ENCODE measurements around the gene UCHL1. TPM values are rescaled to one million over a fixed set of nuclear protein-coding genes. Genes with fewer than 3 reads are reported as not detected.
"Not testable (repeated sequence)": the region's sequence is repeated elsewhere in the genome, so short reads cannot be mapped to it uniquely, and the experiment has no call there.

UCHL1 gene
- total and polyA plus RNA-seq, 10 of the 15 experiments (the other 5 are each of a cell fraction or from before 2014, with no cell fraction given), result 0.29 to 178 (median 125) TPM

DNA sequence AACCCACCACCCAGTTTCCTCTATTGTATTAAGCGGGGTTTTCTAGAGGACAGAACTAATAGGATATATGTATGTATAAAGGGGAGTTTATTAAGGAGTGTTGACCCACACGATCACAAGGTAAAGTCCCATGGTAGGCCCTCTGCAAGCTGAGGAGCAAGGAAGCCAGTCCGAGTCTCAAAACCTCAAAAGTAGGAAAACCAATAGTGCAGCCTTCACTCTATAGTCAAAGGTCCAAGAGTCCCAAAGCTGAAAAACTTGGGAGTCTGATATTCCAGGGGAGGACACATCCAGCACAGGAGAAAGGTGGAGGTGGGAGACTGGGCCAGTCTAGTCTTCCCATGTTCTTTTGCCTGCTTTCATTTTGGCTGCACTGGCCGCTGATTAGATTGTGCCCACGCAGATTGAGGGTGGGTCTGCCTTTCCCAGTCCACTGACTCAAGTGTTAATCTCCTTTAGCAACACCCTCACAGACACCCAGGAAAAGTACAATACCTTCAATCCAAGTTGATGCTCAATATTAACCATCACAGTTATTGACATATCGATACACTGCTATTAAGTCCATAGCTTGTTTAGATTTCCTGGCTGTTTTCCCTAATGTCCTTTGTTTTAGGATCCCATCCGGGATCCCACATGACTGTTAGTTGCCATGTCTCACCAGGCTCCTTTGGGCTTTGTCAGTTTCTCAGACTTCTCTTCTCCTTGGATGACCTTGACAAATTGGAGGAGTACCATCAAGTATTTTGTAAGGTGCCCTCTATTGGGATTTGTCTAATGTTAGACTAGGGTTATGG lies 12.2 kb downstream of the UCHL1 start (continued):
- no peak for TF ChIP-seq GATAD2B (conservative IDR thresholded peaks at IDR 0.05; ENCODE audit: low read depth)
- TF ChIP-seq, protein P1, sequence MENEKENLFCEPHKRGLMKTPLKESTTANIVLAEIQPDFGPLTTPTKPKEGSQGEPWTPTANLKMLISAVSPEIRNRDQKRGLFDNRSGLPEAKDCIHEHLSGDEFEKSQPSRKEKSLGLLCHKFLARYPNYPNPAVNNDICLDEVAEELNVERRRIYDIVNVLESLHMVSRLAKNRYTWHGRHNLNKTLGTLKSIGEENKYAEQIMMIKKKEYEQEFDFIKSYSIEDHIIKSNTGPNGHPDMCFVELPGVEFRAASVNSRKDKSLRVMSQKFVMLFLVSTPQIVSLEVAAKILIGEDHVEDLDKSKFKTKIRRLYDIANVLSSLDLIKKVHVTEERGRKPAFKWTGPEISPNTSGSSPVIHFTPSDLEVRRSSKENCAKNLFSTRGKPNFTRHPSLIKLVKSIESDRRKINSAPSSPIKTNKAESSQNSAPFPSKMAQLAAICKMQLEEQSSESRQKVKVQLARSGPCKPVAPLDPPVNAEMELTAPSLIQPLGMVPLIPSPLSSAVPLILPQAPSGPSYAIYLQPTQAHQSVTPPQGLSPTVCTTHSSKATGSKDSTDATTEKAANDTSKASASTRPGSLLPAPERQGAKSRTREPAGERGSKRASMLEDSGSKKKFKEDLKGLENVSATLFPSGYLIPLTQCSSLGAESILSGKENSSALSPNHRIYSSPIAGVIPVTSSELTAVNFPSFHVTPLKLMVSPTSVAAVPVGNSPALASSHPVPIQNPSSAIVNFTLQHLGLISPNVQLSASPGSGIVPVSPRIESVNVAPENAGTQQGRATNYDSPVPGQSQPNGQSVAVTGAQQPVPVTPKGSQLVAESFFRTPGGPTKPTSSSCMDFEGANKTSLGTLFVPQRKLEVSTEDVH (IDR thresholded peaks at IDR 0.05; ENCODE audit: low read depth, partially characterized antibody), result no peak
- TF ChIP-seq SUPT20H (IDR thresholded peaks at IDR 0.05; ENCODE audit: borderline replicate concordance, control insufficient read depth, low read depth, low read length), result no peak

DNA sequence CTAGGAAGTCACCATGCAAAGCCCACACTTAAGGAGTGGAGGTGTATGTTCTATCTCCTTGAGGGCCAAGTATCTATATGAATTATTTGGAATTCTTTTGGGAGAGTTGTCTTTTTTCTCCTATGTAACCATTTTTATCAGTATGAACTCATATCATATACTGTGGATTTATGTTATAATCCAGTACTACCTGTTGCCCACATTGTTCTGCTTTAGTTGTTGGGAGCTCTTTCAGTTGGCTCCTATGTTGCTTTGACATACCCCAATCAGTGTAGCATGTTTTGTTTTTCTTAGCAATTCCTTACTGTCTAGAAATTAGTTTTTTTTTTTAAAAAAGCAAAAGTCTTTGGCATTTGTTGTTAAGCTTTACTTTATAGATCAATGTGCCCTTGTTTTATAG lies 13.0 kb downstream of the UCHL1 start:
- Histone ChIP-seq H3K4me1 (ENCODE audit: control insufficient read depth, insufficient read depth, low read length) (no peaks in the 10 kb centered on the region), H3K9me3 (replicated peaks; ENCODE audit: control insufficient read depth, insufficient read depth, low read length) (no peaks in the 10 kb centered on the region), H4K20me1 (ENCODE audit: control insufficient read depth, insufficient read depth) (no peaks in the 10 kb centered on the region), H3K9ac (ENCODE audit: control insufficient read depth, insufficient read depth, low read length) (no peak overlapping the region), H2AFZ (ENCODE audit: control insufficient read depth, low read depth, low read length) (no peak overlapping the region), H3K27me3 (replicated peaks in 1 of 2; ENCODE audit: control insufficient read depth in 2 of 2, insufficient read depth in 2 of 2, low read length in 1 of 2) (no peaks in the 10 kb centered on the region), H3K4me3 (no peak overlapping the region), H3K4me2 (ENCODE audit: control insufficient read depth, insufficient read depth) (no peak overlapping the region), H3K27ac (ENCODE audit: control insufficient read depth, insufficient read depth) (no peak overlapping the region), H3K79me2 (ENCODE audit: control insufficient read depth, insufficient read depth, low read length) (no peaks in the 10 kb centered on the region), H3K36me3 (ENCODE audit: control insufficient read depth in 2 of 2, insufficient read depth in 2 of 2, low read length in 1 of 2) (no peaks in the 10 kb centered on the region)
- POLR2A ChIA-PET, result no interaction called here
- BruUV-seq (replicated peaks), result no TSS peak
- no peak for TF ChIP-seq KLF5 (IDR thresholded peaks at IDR 0.05; ENCODE audit: partially characterized antibody)
- TF ChIP-seq STAT1 (conservative IDR thresholded peaks at IDR 0.05), result no peak
- no peak for TF ChIP-seq HDAC2 (IDR thresholded peaks at IDR 0.05)
- no peak for TF ChIP-seq SMC3 (IDR thresholded peaks at IDR 0.05; ENCODE audit: borderline replicate concordance, low read length)
- no peak for TF ChIP-seq CBX3 (IDR thresholded peaks at IDR 0.05; ENCODE audit: borderline replicate concordance, low read depth)
- intact Hi-C loops (cut with micrococcal nuclease; ENCODE audit: unreplicated experiment) (no loop called here), in situ Hi-C loops (cut with MboI) (no loop called here)
- SMC1A ChIA-PET (ENCODE audit: uncharacterized antibody, unreplicated experiment), result interaction anchor here (0.6 kb wide), 1 partner anchor 430 kb away, joined by 3 read pairs; no protein-coding TSS in a partner anchor
- ATAC-seq (no peak), FAIRE-seq (no peak), DNase-seq (ENCODE audit: low read depth, low spot score) (no peak)
- RAD21 ChIA-PET (ENCODE audit: unreplicated experiment), result no interaction called here
- CTCF ChIA-PET, result interaction anchor here (1.0 kb wide), 1 partner anchor 323 kb away, joined by 3 read pairs; no protein-coding TSS in a partner anchor

DNA sequence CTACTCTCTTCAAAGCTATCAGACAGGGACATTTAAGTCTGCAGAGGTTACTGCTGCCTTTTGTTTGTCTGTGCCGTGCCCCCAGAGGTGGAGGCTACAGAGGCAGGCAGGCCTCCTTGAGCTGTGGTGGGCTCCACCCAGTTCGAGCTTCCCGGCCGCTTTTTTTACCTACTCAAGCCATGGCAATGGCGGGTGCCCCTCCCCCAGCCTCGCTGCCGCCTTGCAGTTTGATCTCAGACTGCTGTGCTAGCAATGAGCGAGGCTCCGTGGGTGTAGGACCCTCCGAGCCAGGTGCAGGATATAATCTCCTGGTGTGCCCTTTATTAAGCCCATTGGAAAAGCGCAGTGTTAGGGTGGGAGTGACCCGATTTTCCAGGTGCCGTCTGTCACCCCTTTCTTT lies 19.2 kb downstream of the UCHL1 start:
- CTCF ChIA-PET, result interaction anchor here (0.7 kb wide), 1 partner anchor 688 kb away, joined by 3 read pairs; no protein-coding TSS in a partner anchor
- intact Hi-C loops (cut with micrococcal nuclease; ENCODE audit: unreplicated experiment), result not testable (repeated sequence)

More for the DNA sequence above, 19.2 kb downstream of the UCHL1 start:
- POLR2A ChIA-PET, result interaction anchor here (0.6 kb wide), 1 partner anchor 19 kb away, joined by 4 read pairs; the partner anchor contains the start of gene UCHL1
- H3K27ac ChIP-seq (ENCODE audit: control insufficient read depth, insufficient read depth); H4K20me1 ChIP-seq (ENCODE audit: control insufficient read depth, insufficient read depth); FAIRE-seq; H3K4me2 ChIP-seq (ENCODE audit: control insufficient read depth, insufficient read depth); BruUV-seq (replicated peaks); H3K4me1 ChIP-seq (ENCODE audit: control insufficient read depth, insufficient read depth, low read length); SMC1A ChIA-PET (ENCODE audit: uncharacterized antibody, unreplicated experiment); in situ Hi-C loops (cut with MboI); H3K79me2 ChIP-seq (ENCODE audit: control insufficient read depth, insufficient read depth, low read length); H3K27me3 ChIP-seq (replicated peaks in 1 of 2; ENCODE audit: control insufficient read depth in 2 of 2, insufficient read depth in 2 of 2, low read length in 1 of 2); H3K9ac ChIP-seq (ENCODE audit: control insufficient read depth, insufficient read depth, low read length); ATAC-seq; H3K9me3 ChIP-seq (replicated peaks; ENCODE audit: control insufficient read depth, insufficient read depth, low read length); H3K4me3 ChIP-seq; H2AFZ ChIP-seq (ENCODE audit: control insufficient read depth, low read depth, low read length); RAD21 ChIA-PET (ENCODE audit: unreplicated experiment); DNase-seq (ENCODE audit: low read depth, low spot score); H3K36me3 ChIP-seq (ENCODE audit: control insufficient read depth in 2 of 2, insufficient read depth in 2 of 2, low read length in 1 of 2): not testable (repeated sequence)
- WGBS (ENCODE audit: insufficient coverage, insufficient replicate concordance, low lambda C conversion rate, missing lambda C conversion rate), result 57% methylated on average over 13 of the region's 13 CpGs

Data from GM12878 (cell line).